ENCODE measurements around the gene FAM120A.

The FAM120A gene

GRCh38 chr9:93582550-93582949, 131.1 kb downstream of the FAM120A start:
- Histone ChIP-seq H3K27me3 (ENCODE audit: control insufficient read depth in 3 of 3, insufficient read depth in 3 of 3, low read depth in 1 of 3, low read length in 3 of 3) (no peaks in the 10 kb centered on the region), H2AFZ (ENCODE audit: low read length) (no peak overlapping the region), H3K4me2 (ENCODE audit: insufficient read depth, low read length, poor library complexity, severe bottlenecking) (no peak overlapping the region), H2BK120ac (ENCODE audit: low read depth, low read length) (no peak overlapping the region), H3K79me1 (ENCODE audit: low read depth, low read length) (peaks cover 20% of the 10 kb centered on the region), H3K4ac (ENCODE audit: low read length) (no peak overlapping the region), H3K18ac (ENCODE audit: low read length) (no peak overlapping the region), H4K8ac (ENCODE audit: low read depth, low read length) (no peak overlapping the region), H3K36me3 (replicated peaks in 1 of 2; ENCODE audit: control insufficient read depth in 2 of 2, insufficient read depth in 2 of 2, low read length in 2 of 2) (peaks cover 0 to 2% of the 10 kb centered on the region in 2 donors), H3K27ac (replicated peaks; ENCODE audit: low read length) (no peak overlapping the region), H2BK15ac (ENCODE audit: low read length) (no peak overlapping the region), H2BK12ac (ENCODE audit: low read length) (no peak overlapping the region), H3K9me3 (replicated peaks in 1 of 2; ENCODE audit: control insufficient read depth in 2 of 2, insufficient read depth in 1 of 2, low read depth in 1 of 2, low read length in 2 of 2) (peaks cover 3 to 27% of the 10 kb centered on the region in 2 donors), H3K14ac (ENCODE audit: low read length) (no peak overlapping the region), H2AK5ac (ENCODE audit: low read depth, low read length) (no peak overlapping the region), H3K4me3 (ENCODE audit: low read length in 2 of 2) (no peak overlapping the region), H3K4me1 (ENCODE audit: control insufficient read depth in 2 of 2, insufficient read depth in 1 of 2, low read depth in 1 of 2, low read length in 2 of 2) (peaks cover 5 to 8% of the 10 kb centered on the region in 2 donors), H2BK5ac (ENCODE audit: low read length) (no peak overlapping the region), H4K91ac (ENCODE audit: low read depth, low read length, poor library complexity) (no peak overlapping the region), H3K23ac (ENCODE audit: low read depth, low read length, poor library complexity) (no peak overlapping the region), H3K9ac (ENCODE audit: low read depth, low read length, poor library complexity) (no peak overlapping the region)
- no CpG with 5 or more reads among the region's 3 CpGs for WGBS, 2 donors (ENCODE audit: extremely low coverage in 2 of 2, insufficient read length in 2 of 2, insufficient replicate concordance in 1 of 2)
- no peak for DNase-seq (ENCODE audit: low spot score)

- no peak overlapping the region for H3K4ac ChIP-seq (ENCODE audit: low read length)
- no peak overlapping the region for H2BK5ac ChIP-seq (ENCODE audit: low read length)
- H3K4me3 ChIP-seq (ENCODE audit: low read length in 2 of 2), result no peak overlapping the region
- no peak overlapping the region for H4K8ac ChIP-seq (ENCODE audit: low read depth, low read length)
- H3K79me1 ChIP-seq (ENCODE audit: low read depth, low read length), result peaks cover 19% of the 10 kb centered on the region
- H3K14ac ChIP-seq (ENCODE audit: low read length), result no peak overlapping the region
- H3K27ac ChIP-seq (replicated peaks; ENCODE audit: low read length), result no peak overlapping the region
- peak overlapping the region; percentile 15 for H3K18ac ChIP-seq (ENCODE audit: low read length)
- WGBS, 2 donors (ENCODE audit: extremely low coverage in 2 of 2, insufficient read length in 2 of 2, insufficient replicate concordance in 1 of 2), result no CpG with 5 or more reads among the region's 4 CpGs
- H2AK5ac ChIP-seq (ENCODE audit: low read depth, low read length), result no peak overlapping the region
- H3K9ac ChIP-seq (ENCODE audit: low read depth, low read length, poor library complexity), result no peak overlapping the region
- no peak overlapping the region for H2BK120ac ChIP-seq (ENCODE audit: low read depth, low read length)
- H2AFZ ChIP-seq (ENCODE audit: low read length), result no peak overlapping the region
- H3K36me3 ChIP-seq (replicated peaks in 1 of 2; ENCODE audit: control insufficient read depth in 2 of 2, insufficient read depth in 2 of 2, low read length in 2 of 2), result no peaks in the 10 kb centered on the region
- H3K23ac ChIP-seq (ENCODE audit: low read depth, low read length, poor library complexity), result no peak overlapping the region
- no peak overlapping the region for H2BK12ac ChIP-seq (ENCODE audit: low read length)
- no peak for DNase-seq (ENCODE audit: low spot score)
- no peaks in the 10 kb centered on the region for H3K27me3 ChIP-seq (ENCODE audit: control insufficient read depth in 3 of 3, insufficient read depth in 3 of 3, low read depth in 1 of 3, low read length in 3 of 3)
- H3K4me2 ChIP-seq (ENCODE audit: insufficient read depth, low read length, poor library complexity, severe bottlenecking), result no peak overlapping the region
- peaks cover 15 to 16% of the 10 kb centered on the region in 2 donors for H3K4me1 ChIP-seq (ENCODE audit: control insufficient read depth in 2 of 2, insufficient read depth in 1 of 2, low read depth in 1 of 2, low read length in 2 of 2)
- H3K9me3 ChIP-seq (replicated peaks in 1 of 2; ENCODE audit: control insufficient read depth in 2 of 2, insufficient read depth in 1 of 2, low read depth in 1 of 2, low read length in 2 of 2), result peaks cover 3 to 27% of the 10 kb centered on the region in 2 donors
- no peak overlapping the region for H2BK15ac ChIP-seq (ENCODE audit: low read length)
- no peak overlapping the region for H4K91ac ChIP-seq (ENCODE audit: low read depth, low read length, poor library complexity)
These were observed 133.8 kb downstream of the FAM120A start for GRCh38 chr9:93585259-93585658.

- Histone ChIP-seq H2BK12ac (ENCODE audit: low read length) (no peak overlapping the region), H2BK15ac (ENCODE audit: low read length) (no peak overlapping the region), H3K79me1 (ENCODE audit: low read depth, low read length) (peaks cover 19% of the 10 kb centered on the region), H2BK120ac (ENCODE audit: low read depth, low read length) (no peak overlapping the region), H3K4me2 (ENCODE audit: insufficient read depth, low read length, poor library complexity, severe bottlenecking) (no peak overlapping the region), H3K36me3 (replicated peaks in 1 of 2; ENCODE audit: control insufficient read depth in 2 of 2, insufficient read depth in 2 of 2, low read length in 2 of 2) (no peaks in the 10 kb centered on the region), H3K14ac (ENCODE audit: low read length) (no peak overlapping the region), H3K18ac (ENCODE audit: low read length) (no peak overlapping the region), H4K91ac (ENCODE audit: low read depth, low read length, poor library complexity) (no peak overlapping the region), H2BK5ac (ENCODE audit: low read length) (no peak overlapping the region), H3K23ac (ENCODE audit: low read depth, low read length, poor library complexity) (no peak overlapping the region), H3K4me3 (ENCODE audit: low read length in 2 of 2) (no peak overlapping the region), H3K4ac (ENCODE audit: low read length) (no peak overlapping the region), H3K9me3 (replicated peaks in 1 of 2; ENCODE audit: control insufficient read depth in 2 of 2, insufficient read depth in 1 of 2, low read depth in 1 of 2, low read length in 2 of 2) (peaks cover 3 to 27% of the 10 kb centered on the region in 2 donors), H2AFZ (ENCODE audit: low read length) (no peak overlapping the region), H3K9ac (ENCODE audit: low read depth, low read length, poor library complexity) (no peak overlapping the region), H3K4me1 (ENCODE audit: control insufficient read depth in 2 of 2, insufficient read depth in 1 of 2, low read depth in 1 of 2, low read length in 2 of 2) (peaks cover 16% of the 10 kb centered on the region in 2 donors), H4K8ac (ENCODE audit: low read depth, low read length) (no peak overlapping the region), H2AK5ac (ENCODE audit: low read depth, low read length) (no peak overlapping the region), H3K27ac (replicated peaks; ENCODE audit: low read length) (no peak overlapping the region), H3K27me3 (ENCODE audit: control insufficient read depth in 3 of 3, insufficient read depth in 3 of 3, low read depth in 1 of 3, low read length in 3 of 3) (no peaks in the 10 kb centered on the region)
- no CpG with 5 or more reads among the region's 4 CpGs for WGBS, 2 donors (ENCODE audit: extremely low coverage in 2 of 2, insufficient read length in 2 of 2, insufficient replicate concordance in 1 of 2)
- DNase-seq (ENCODE audit: low spot score), result no peak
These were observed 134.2 kb downstream of the FAM120A start for GRCh38 chr9:93585695-93586094.

- Histone ChIP-seq H3K4me2 (ENCODE audit: insufficient read depth, low read length, poor library complexity, severe bottlenecking) (no peak overlapping the region), H3K14ac (ENCODE audit: low read length) (no peak overlapping the region), H2BK12ac (ENCODE audit: low read length) (no peak overlapping the region), H3K79me1 (ENCODE audit: low read depth, low read length) (peaks cover 15% of the 10 kb centered on the region), H2BK120ac (ENCODE audit: low read depth, low read length) (no peak overlapping the region), H2BK5ac (ENCODE audit: low read length) (no peak overlapping the region), H3K36me3 (replicated peaks in 1 of 2; ENCODE audit: control insufficient read depth in 2 of 2, insufficient read depth in 2 of 2, low read length in 2 of 2) (no peaks in the 10 kb centered on the region), H3K4me3 (ENCODE audit: low read length in 2 of 2) (no peak overlapping the region), H3K9me3 (replicated peaks in 1 of 2; ENCODE audit: control insufficient read depth in 2 of 2, insufficient read depth in 1 of 2, low read depth in 1 of 2, low read length in 2 of 2) (peaks cover 3 to 27% of the 10 kb centered on the region in 2 donors), H2AFZ (ENCODE audit: low read length) (no peak overlapping the region), H2AK5ac (ENCODE audit: low read depth, low read length) (no peak overlapping the region), H3K4ac (ENCODE audit: low read length) (no peak overlapping the region), H3K23ac (ENCODE audit: low read depth, low read length, poor library complexity) (peak overlapping the region; percentile 62), H4K91ac (ENCODE audit: low read depth, low read length, poor library complexity) (no peak overlapping the region), H3K27me3 (ENCODE audit: control insufficient read depth in 3 of 3, insufficient read depth in 3 of 3, low read depth in 1 of 3, low read length in 3 of 3) (no peaks in the 10 kb centered on the region), H3K4me1 (ENCODE audit: control insufficient read depth in 2 of 2, insufficient read depth in 1 of 2, low read depth in 1 of 2, low read length in 2 of 2) (peaks cover 12 to 20% of the 10 kb centered on the region in 2 donors), H3K18ac (ENCODE audit: low read length) (peak overlapping the region; percentile 87), H3K27ac (replicated peaks; ENCODE audit: low read length) (no peak overlapping the region), H3K9ac (ENCODE audit: low read depth, low read length, poor library complexity) (peak overlapping the region; percentile 33), H2BK15ac (ENCODE audit: low read length) (no peak overlapping the region), H4K8ac (ENCODE audit: low read depth, low read length) (no peak overlapping the region)
- DNase-seq (ENCODE audit: low spot score), result no peak
- no CpG with 5 or more reads among the region's 13 CpGs for WGBS, 2 donors (ENCODE audit: extremely low coverage in 2 of 2, insufficient read length in 2 of 2, insufficient replicate concordance in 1 of 2)
These were observed 135.0 kb downstream of the FAM120A start for GRCh38 chr9:93586290-93587057.

Measured in neuronal stem cell (in vitro differentiated cells).